K562 (cell line): ENCODE results near the gene C6orf141. TPM values are rescaled to one million over a fixed set of nuclear protein-coding genes. Genes with fewer than 3 reads are reported as not detected.

Source experiments
- ATAC-seq: fragments of 200-7000 bp; cut with Tn5 transposase; 3 replicates; pipeline ENCODE4 v1.9.1; 2020; ENCODE audit warnings: moderate library complexity
- BruUV-seq: library from RNA; stranded (reverse); fragments of 400-500 nt; replicated peaks from 2 replicates; lab custom pipeline; 2021; lab: Mats Ljungman, UMichigan
- CTCF ChIA-PET: fragments of 300-600 bp; formaldehyde crosslinking; extraction: SDS; loops from one replicate; lab custom pipeline; 2021; ENCODE audit warnings: low intra/inter-chr PET ratio; lab: Yijun Ruan, JAX
- POLR2A ChIA-PET: fragments of 300-600, 350-650 bp; sonication (Branson Sonifier 250); formaldehyde crosslinking; extraction: SDS; loops from one replicate; lab custom pipeline; 2021; ENCODE audit warnings: antibody characterized with exemption, inconsistent platforms; lab: Yijun Ruan, JAX
- DNase-seq, 4 experiments: peaks; one replicate each; pipeline versions ENCODE4 v3.0.0 to v3.0.0-alpha.2; 2011 to 2018; ENCODE audit warnings: low spot score in 3 of 4, mixed read lengths in 3 of 4; ENCODE audit errors: extremely low read depth in 1 of 4
- FAIRE-seq: peaks from 2 replicates; lab custom pipeline; 2011; peaks lifted over from hg19 to GRCh38; lab: Jason Lieb, UNC
- H2AFZ ChIP-seq: 2 replicates; pipeline ENCODE4 v1.6.0; 2011; ENCODE audit warnings: low read depth, low read length, control low read depth, inconsistent platforms
- H3K27ac ChIP-seq: fragments of 200-600 bp; 3 replicates; pipeline ENCODE4 v1.8.0; 2011; ENCODE audit warnings: low read depth, mild to moderate bottlenecking, control low read depth, inconsistent platforms, low read length, moderate library complexity, mixed read lengths; ENCODE audit errors: extremely low read depth
- H3K27me3 ChIP-seq, 2 experiments: fragments of 300-600 bp in 1 of 2; 2 replicates in 1 of 2; 3 replicates in 1 of 2; pipeline versions ENCODE4 v1.6.0 to v1.8.0; 2011; ENCODE audit warnings: inconsistent platforms in 2 of 2, low read length in 2 of 2, mild to moderate bottlenecking in 1 of 2, mixed read lengths in 1 of 2, moderate library complexity in 1 of 2; ENCODE audit not compliant: control insufficient read depth in 2 of 2, insufficient read depth in 2 of 2
- H3K36me3 ChIP-seq: fragments of 300-600 bp; 3 replicates; pipeline ENCODE4 v1.8.0; 2011; ENCODE audit warnings: mild to moderate bottlenecking, low read length, inconsistent platforms; ENCODE audit not compliant: control insufficient read depth, insufficient read depth
- H3K4me1 ChIP-seq, 2 experiments: fragments of 200-600 bp in 1 of 2; replicated peaks in 1 of 2; 2 replicates in 1 of 2; 3 replicates in 1 of 2; pipeline versions ENCODE4 v1.5.1 to v1.8.0; 2011; ENCODE audit warnings: inconsistent platforms in 2 of 2, low read length in 2 of 2, mild to moderate bottlenecking in 1 of 2, mixed read lengths in 1 of 2, moderate library complexity in 1 of 2; ENCODE audit not compliant: control insufficient read depth in 2 of 2, insufficient read depth in 2 of 2
- H3K4me2 ChIP-seq: 2 replicates; pipeline ENCODE4 v1.6.1; 2011; ENCODE audit warnings: low read length, control low read depth, inconsistent platforms, mixed read lengths; ENCODE audit not compliant: insufficient read depth
- H3K4me3 ChIP-seq: fragments of 200-600 bp; sonication (generic), shearing (Covaris generic); 2 replicates; pipeline ENCODE4 v1.5.1; 2016; ENCODE audit warnings: control low read depth, inconsistent platforms
- H3K79me2 ChIP-seq: fragments of 200-600 bp; 3 replicates; pipeline ENCODE4 v1.8.0; 2011; ENCODE audit warnings: low read length, inconsistent platforms; ENCODE audit not compliant: control insufficient read depth, insufficient read depth
- H3K9ac ChIP-seq, 2 experiments: 2 replicates each; pipeline versions ENCODE4 v1.6.0 to v1.6.1; 2011; ENCODE audit warnings: low read depth in 2 of 2, low read length in 2 of 2, control low read depth in 1 of 2, inconsistent platforms in 1 of 2, mild to moderate bottlenecking in 1 of 2, mixed read lengths in 1 of 2; ENCODE audit not compliant: insufficient read depth in 1 of 2
- H3K9me1 ChIP-seq: one replicate; pipeline ENCODE4 v1.6.0; 2011; ENCODE audit warnings: inconsistent platforms, mild to moderate bottlenecking, low read length, moderate library complexity; ENCODE audit not compliant: control insufficient read depth, insufficient read depth
- H3K9me3 ChIP-seq: replicated peaks from 2 replicates; pipeline ENCODE4 v1.5.1; 2011; ENCODE audit warnings: low read depth, low read length, inconsistent platforms; ENCODE audit not compliant: control insufficient read depth, insufficient read depth
- H4K20me1 ChIP-seq: replicated peaks from 2 replicates; pipeline ENCODE4 v1.6.1; 2011; ENCODE audit warnings: low read length, inconsistent platforms, mixed read lengths; ENCODE audit not compliant: control insufficient read depth, insufficient read depth
- C11orf30 ChIP-seq: fragments of 450-650 bp; IDR thresholded peaks from 2 replicates; pipeline ENCODE4 v1.6.1; 2016; ENCODE audit warnings: low read depth, mild to moderate bottlenecking
- CLOCK ChIP-seq: fragments of 250-450 bp; sonication (Bioruptor Pico); IDR thresholded peaks from 2 replicates; pipeline ENCODE4 v1.4.0; 2020; ENCODE audit warnings: mild to moderate bottlenecking, moderate library complexity, borderline replicate concordance
- PML ChIP-seq: IDR thresholded peaks from 2 replicates; pipeline ENCODE4 v1.6.1; 2012; ENCODE audit warnings: low read length, inconsistent platforms
- RNF2 ChIP-seq: sonication (generic); IDR thresholded peaks from 2 replicates; pipeline ENCODE4 v1.6.1; 2016
- SMAD2 ChIP-seq: fragments of 150-350 bp; IDR thresholded peaks from 2 replicates; pipeline ENCODE4 v1.6.1; 2014; ENCODE audit warnings: low read depth, mild to moderate bottlenecking, low read length
- TAF1 ChIP-seq: IDR thresholded peaks from 2 replicates; pipeline ENCODE4 v1.6.1; 2011; ENCODE audit warnings: mild to moderate bottlenecking, low read length, moderate library complexity; ENCODE audit not compliant: insufficient read depth, control insufficient read depth, severe bottlenecking; ENCODE audit errors: extremely low read depth
- ZNF316 ChIP-seq: fragments of 450-650 bp; IDR thresholded peaks from 2 replicates; pipeline ENCODE4 v1.6.1; 2016
- WGBS: fragments of 100-300 bp; shearing (Covaris generic); methylation state at CpG from one replicate; pipeline ENCODE4 v1.1.6; 2016; ENCODE audit warnings: low coverage, mixed read lengths; ENCODE audit not compliant: insufficient coverage; ENCODE audit errors: missing lambda C conversion rate; 5-methylcytosine and 5-hydroxymethylcytosine counted together
- in situ Hi-C: fragments of 300-500 bp; cut with MboI; formaldehyde crosslinking; loops from 4 replicates; pipeline ENCODE4 v1.15.0; 2018; ENCODE audit warnings: inconsistent platforms, mixed read lengths
- intact Hi-C: fragments of 100-400 bp; cut with micrococcal nuclease; formaldehyde crosslinking; loops from 2 replicates; pipeline ENCODE4 v1.14.2; 2022
- polyA plus RNA-seq, 8 experiments: library from polyadenylated mRNA; depleted of rRNA in 4 of 8; stranded (reverse) in 5 of 8; unstranded in 3 of 8; fragments of >200 nt; fragmentation: Nextera tagmentation in 2 of 8; fragmentation: Illumina TruSeq in 1 of 8; extraction: Ambion mirVana in 2 of 8; extraction: Trizol in 1 of 8; gene quantifications; 2 replicates each; pipeline versions ENCODE4 v1.2.1 to v1.2.3, GENCODE V29; 2011 to 2014; ENCODE audit warnings: inconsistent platforms in 1 of 8, missing spikeins in 1 of 8
- total RNA-seq, 7 experiments: library from RNA; depleted of rRNA in 6 of 7; stranded (reverse); fragments of >200 nt in 6 of 7; fragmentation: Illumina TruSeq in 2 of 7; extraction: Trizol in 2 of 7; gene quantifications; 2 replicates each; pipeline versions ENCODE4 v1.2.1 to v1.2.3, GENCODE V29; 2011 to 2021; ENCODE audit warnings: low replicate concordance in 1 of 7
- TF ChIP-seq, protein P1 (sequence below), 2 experiments: IDR thresholded peaks in 1 of 2; conservative IDR thresholded peaks in 1 of 2; 2 replicates each; pipeline ENCODE4 v1.6.1; 2016; ENCODE audit warnings: low read depth in 2 of 2, mild to moderate bottlenecking in 1 of 2, missing compliant biosample characterization in 1 of 2, missing genetic modification characterization in 1 of 2, moderate library complexity in 1 of 2

The C6orf141 gene
- total and polyA plus RNA-seq, 9 of the 15 experiments (the other 6 are each of a cell fraction or from before 2014, with no cell fraction given), result not detected

- Histone ChIP-seq H3K4me2 (no peak overlapping the region), H3K4me1 (no peaks in the 10 kb centered on the region), H3K36me3 (no peaks in the 10 kb centered on the region), H3K4me3 (no peak overlapping the region), H3K9ac (no peak overlapping the region), H3K79me2 (no peaks in the 10 kb centered on the region), H3K27ac (no peak overlapping the region), H3K9me1 (no peaks in the 10 kb centered on the region), H2AFZ (no peak overlapping the region; the same call in 1 of the 2 replicates), H3K27me3 (no peaks in the 10 kb centered on the region), H3K9me3 (no peaks in the 10 kb centered on the region), H4K20me1 (no peaks in the 10 kb centered on the region)
- ChIA-PET POLR2A (interaction anchor here (1.2 kb wide), 1 partner anchor 44 kb away, joined by 3 read pairs; no protein-coding TSS in a partner anchor), CTCF (no interaction called here)
- no peak; the same call in 2 of the 3 replicates for ATAC-seq
- TF ChIP-seq PML, result no peak
- no peak for TF ChIP-seq CLOCK (CRISPR knock-in tag)
- BruUV-seq, result no TSS peak
- in situ Hi-C loops (no loop called here), intact Hi-C loops (no loop called here)
- FAIRE-seq, result no peak
- 70% methylated on average over 1 of the region's 1 CpG for WGBS
- DNase-seq, result no peak
These were observed 26.1 kb downstream of the C6orf141 start for GRCh38 chr6:49576618-49577017.

DNA sequence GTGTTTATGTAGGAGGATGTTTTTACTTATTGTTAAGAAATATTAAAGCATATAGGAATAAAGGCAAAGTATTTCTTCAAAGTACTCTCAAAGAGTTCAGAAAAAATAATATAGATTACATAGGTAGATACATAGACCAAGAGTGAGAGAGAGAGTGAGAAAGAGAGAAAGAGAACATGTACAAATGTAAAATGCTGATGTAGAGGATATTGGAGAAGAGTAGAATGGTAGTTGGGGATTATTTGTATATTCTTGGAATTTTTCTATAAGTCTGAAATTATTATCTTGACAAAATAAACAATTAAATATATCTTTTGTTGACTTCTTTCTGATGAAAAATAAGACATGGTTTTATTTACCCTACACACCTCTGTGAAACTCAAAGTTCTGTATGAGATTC lies 29.2 kb downstream of the C6orf141 start:
- no peaks in the 10 kb centered on the region for H3K36me3 ChIP-seq
- CTCF ChIA-PET, result no interaction called here
- intact Hi-C loops, result no loop called here
- H3K9me1 ChIP-seq, result no peaks in the 10 kb centered on the region
- no peak overlapping the region for H3K4me2 ChIP-seq
- no peaks in the 10 kb centered on the region for H3K9me3 ChIP-seq
- TF ChIP-seq TAF1 (no peak), SMAD2 (no peak), ZNF316 (peak; percentile 87), C11orf30 (peak; percentile 64), RNF2 (no peak)
- TF ChIP-seq, protein P1, sequence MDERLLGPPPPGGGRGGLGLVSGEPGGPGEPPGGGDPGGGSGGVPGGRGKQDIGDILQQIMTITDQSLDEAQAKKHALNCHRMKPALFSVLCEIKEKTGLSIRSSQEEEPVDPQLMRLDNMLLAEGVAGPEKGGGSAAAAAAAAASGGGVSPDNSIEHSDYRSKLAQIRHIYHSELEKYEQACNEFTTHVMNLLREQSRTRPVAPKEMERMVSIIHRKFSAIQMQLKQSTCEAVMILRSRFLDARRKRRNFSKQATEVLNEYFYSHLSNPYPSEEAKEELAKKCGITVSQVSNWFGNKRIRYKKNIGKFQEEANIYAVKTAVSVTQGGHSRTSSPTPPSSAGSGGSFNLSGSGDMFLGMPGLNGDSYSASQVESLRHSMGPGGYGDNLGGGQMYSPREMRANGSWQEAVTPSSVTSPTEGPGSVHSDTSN (CRISPR knock-in tag; IDR thresholded peaks at IDR 0.05; ENCODE audit: low read depth), result no peak
- TF ChIP-seq, protein P1 (tag; conservative IDR thresholded peaks at IDR 0.05; ENCODE audit: low read depth), result no peak
- TF ChIP-seq, all 486 proteins: peak for 2
- H3K9ac ChIP-seq, result no peak overlapping the region
- H2AFZ ChIP-seq, result no peak overlapping the region
- no peak overlapping the region for H3K4me3 ChIP-seq
- H3K27ac ChIP-seq, result no peak overlapping the region
- no peaks in the 10 kb centered on the region for H3K79me2 ChIP-seq
- FAIRE-seq, result no peak
- DNase-seq, result no peak
- no peaks in the 10 kb centered on the region for H4K20me1 ChIP-seq
- no peak for ATAC-seq
- peaks cover 0 to 2% of the 10 kb centered on the region in 2 experiments; a peak in 1 of 5 replicates for H3K4me1 ChIP-seq
- H3K27me3 ChIP-seq, result no peaks in the 10 kb centered on the region
- POLR2A ChIA-PET, result no interaction called here
- no TSS peak for BruUV-seq
- in situ Hi-C loops, result no loop called here
